Femur (tissue), 1 donor: Measurements from ENCODE around the gene TTC3.
"Not testable (repeated sequence)": the region's sequence is repeated elsewhere in the genome, so short reads cannot be mapped to it uniquely, and the experiment has no call there.

Experiments
- DNase-seq: peaks from one replicate; pipeline ENCODE4 v3.0.0-alpha.2; 2017

The TTC3 gene

DNA sequence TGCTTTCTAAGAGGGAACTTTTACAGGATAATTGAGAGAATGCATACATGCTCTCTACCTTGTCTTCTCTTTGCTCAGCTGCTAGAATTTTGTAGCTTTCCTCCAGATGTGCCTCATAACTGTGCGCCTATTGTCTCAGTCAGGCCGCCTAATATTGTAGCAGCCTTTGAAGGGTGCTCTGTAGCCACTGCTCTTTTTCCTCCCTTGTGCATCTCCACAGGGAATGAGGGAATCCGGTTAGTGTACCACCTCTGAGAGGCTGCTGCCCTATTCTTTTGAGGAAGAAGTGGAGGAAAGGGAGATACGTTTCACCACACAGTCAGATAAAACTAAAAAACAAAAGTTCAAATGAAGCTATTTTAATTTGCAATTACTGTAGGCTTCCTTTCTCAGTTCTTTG lies 22.8 kb downstream of the TTC3 start:
- DNase-seq: no peak

DNA sequence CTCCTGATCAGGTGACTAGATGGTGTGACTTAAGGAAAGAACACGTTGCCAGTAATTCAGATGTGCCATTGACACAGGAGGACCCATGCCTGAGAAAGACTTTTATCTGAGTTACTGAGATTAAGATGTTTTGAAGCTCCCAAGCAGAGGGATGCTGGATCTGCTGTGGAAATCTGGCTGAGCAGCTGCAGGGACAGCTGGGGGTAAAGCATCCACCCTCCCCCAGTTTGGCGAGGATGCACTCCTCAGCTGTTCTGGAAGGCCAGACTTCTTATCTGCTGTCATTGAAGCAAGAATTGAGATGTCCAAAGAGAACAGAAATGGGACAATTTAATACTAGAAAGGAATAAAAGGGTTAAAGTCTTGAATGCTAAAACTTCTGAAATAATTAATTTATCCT lies 25.7 kb downstream of the TTC3 start:
- DNase-seq: peak; percentile 48

DNA sequence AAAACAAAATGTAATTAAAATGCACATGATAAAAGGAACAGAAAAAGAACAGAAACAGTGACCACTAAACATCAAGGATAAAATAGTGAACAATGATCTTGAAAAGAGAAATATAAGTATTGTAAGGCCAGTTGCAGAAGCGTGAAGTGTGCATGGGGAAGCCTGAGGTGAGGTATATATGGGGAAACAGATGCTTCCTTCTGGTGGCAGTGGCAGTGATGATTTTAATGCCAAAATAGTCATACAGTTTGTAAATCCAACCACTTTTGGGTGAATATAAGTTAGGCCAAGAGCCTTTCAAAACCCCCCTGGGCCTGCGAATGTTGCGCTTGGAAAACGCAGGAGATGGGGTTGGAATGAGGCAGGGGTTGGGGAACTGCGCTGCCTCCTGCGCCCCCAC lies 27.3 kb downstream of the TTC3 start:
- no peak for DNase-seq

DNA sequence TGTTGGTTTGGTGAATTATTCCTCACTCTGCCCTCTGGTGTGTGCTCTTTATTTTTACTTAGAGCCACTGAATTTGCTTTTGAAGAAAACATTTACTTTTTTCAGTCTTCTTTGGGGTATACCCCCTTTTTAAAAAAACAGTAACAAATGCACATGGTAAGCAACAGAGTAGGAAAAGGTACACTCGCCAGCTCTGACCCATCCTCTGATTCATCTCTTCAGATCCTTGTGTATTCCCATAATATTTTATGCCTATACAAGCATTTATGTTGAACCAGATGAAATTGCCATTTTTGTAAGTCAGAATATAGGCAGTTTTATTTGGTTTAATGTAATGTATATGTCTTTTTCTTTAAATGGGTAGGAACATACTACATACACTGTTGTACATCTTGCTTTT lies 28.3 kb downstream of the TTC3 start:
- DNase-seq: no peak

DNA sequence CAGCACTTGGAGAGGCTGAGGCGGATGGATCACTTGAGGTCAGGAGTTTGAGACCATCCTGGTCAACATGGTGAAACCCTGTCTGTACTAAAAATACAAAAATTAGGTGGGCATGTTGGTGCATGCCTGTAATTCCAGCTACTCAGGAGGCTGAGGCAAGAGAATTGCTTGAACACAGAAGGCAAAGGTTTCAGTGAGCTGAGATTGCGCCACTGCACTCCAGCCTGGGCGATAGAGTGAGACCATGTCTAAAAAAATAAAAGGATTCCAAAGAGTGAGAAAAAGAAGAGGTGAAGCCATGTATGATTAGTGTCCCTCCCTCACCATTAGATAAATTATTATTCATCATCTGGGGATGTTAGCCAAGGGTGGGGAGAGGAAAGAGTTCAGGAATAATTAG lies 29.7 kb downstream of the TTC3 start:
- not testable (repeated sequence) for DNase-seq

DNA sequence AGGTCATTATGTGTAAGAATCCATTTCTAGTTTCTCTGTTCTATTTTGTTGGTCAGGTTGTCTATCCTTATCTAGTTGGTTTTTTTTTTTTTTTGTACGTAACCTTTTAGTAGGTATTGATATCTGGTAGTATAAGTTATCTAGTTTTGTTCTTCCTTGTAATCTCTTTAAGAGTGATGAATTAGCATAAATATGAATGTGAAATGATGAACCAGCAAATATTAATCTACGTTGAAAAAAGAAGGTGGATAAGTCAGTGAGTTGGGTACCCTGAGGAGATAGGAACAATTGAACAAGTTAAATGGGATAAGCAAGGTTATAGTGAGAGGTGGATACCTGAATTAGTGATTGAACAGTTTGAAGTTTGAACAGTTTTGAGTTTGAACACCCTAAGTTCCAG lies 33.9 kb downstream of the TTC3 start:
- no peak for DNase-seq

DNA sequence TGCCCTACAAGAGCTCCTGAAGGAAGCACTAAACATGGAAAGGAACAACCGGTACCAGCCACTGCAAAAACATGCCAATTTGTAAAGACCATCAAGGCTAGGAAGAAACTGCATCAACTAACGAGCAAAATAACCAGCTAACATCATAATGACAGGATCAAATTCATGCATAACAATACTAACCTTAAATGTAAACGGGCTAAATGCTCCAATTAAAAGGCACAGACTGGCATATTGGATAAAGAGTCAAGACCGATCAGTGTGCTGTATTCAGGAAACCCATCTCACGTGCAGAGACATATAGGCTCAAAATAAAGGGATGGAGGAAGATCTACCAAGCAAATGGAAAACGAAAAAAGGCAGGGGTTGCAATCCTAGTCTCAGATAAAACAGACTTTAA lies 38.0 kb downstream of the TTC3 start:
- DNase-seq: not testable (repeated sequence)

DNA sequence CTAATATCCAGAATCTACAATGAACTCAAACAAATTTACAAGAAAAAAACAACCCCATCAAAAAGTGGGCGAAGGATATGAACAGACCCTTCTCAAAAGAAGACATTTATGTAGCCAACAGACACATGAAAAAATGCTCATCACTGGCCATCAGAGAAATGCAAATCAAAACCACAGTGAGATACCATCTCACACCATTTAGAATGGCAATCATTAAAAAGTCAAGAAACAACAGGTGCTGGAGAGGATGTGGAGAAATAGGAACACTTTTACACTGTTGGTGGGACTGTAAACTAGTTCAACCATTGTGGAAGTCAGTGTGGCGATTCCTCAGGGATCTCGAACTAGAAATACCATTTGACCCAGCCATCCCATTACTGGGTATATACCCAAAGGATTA lies 41.2 kb downstream of the TTC3 start:
- DNase-seq: not testable (repeated sequence)

DNA sequence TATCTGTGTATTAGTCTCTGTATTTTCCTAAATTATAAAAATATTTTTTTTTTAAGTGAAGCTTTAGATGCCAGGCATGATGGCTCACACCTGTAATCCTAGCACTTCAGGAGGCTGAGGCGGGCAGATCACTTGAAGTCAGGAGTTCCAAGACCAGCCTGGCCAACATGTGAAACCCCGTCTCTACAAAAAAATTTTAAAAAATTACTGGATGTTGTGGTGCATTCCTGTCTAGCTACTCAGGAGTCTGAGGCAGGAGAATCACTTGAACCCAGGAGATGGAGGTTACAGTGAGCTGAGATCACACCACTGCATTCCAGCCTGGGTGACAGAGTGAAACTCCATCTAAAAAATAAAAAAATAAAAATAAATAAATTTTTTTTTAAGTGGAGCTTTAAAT lies 43.4 kb downstream of the TTC3 start:
- not testable (repeated sequence) for DNase-seq

DNA sequence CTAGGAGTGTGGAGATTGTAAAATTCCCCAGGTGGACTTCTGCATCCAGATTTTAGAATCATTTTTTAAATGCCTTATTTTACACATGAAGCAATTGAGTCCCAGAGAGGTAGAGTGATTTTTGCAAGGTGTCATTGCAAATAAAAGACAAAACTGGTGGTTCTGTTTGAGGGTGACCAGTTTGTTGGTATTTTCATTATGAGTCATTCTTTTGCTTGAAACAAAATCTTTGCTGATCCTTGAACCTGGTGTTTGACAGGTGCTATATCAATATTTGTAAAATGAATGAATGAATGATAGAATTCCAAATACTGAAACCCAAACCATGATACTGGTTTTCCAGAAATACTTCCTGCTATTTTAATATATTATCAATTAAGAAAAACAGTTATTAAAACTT lies 44.1 kb downstream of the TTC3 start:
- DNase-seq: no peak

DNA sequence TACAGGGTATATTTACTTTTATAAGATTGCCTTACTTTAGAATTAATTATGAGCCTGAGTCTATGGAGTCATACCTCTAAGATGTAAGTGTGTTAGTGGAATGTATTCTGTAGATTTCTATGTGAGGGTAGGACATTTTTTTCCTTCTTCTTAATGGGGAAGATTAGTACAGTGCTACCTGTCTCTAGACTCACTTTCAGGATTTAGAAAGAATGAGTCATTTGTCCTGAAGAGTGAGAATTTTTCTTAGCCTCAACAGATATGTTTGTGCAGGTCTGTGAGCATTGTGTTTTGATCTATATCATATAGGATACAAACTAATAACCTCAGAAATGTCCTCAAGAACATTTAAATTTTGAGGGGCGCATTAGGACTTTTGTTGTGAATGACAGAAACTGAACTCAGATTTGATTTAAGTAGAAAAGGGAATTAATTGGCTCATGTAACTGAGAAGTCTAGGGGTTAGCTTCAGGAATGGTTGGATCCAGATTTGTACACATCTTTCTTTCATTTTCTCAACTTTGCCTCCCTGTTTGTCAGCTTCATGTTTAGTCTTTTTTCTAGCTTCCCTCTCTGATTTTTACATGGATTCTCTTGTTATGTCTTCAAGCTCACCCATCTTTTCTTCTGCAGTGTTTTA lies 45.3 kb downstream of the TTC3 start:
- DNase-seq: no peak

DNA sequence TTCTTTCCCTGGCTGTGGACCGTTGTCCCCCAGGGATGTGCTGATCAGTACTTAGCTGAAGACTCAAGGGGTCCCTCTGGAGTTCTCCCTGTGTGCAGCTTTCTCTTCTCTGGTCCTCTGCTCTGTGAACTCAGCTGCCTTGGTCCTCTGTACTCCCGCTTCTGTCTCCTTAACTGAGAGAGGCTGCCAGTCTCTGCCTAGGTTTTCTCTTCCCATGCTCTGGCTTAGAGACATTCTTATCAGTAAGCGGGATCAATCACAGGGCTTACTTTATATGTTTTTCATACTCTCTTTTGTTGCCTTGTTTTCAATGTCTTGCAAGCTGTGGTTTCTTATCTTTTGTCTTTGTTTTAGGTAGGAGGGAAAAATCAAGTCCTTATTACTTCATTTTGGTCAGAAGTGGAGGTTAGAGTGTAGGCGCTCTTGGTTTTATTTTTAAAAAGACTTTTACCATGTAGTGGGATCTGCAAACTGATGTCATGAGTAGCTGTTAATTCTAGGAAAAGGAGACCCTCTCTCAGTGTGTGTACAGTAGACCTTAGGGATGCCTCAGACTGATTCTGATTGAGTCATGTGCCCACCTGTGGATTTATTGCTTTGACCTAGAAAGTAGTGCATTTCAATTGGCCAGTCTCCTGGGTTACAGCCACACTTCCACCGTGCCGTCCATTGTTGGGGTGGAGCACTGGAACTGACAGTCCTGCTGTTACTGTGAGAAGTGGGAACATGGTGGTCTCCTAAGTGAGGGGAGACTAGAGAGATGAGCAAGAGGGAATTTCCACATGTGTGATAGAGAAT lies 46.6 kb downstream of the TTC3 start:
- DNase-seq: no peak

DNA sequence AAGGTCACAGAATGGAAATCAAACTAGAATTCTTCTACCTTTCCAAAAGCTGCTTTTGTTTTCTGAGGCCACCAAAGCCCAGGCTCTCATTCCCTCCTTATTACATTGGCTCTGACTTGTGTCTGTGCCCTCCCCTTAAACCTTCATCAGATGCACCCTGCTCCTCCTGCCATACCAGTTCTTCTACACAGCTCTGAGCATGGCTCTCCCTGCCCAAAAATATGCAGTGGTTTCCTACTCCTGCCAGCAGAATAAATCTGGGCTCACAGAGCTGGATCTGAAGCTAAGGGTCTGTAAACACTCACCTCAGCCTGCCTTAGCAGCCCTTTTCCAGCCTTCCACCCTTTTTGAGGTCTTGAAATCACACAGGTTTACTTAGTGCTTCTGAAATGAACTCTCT lies 55.0 kb downstream of the TTC3 start:
- no peak for DNase-seq

DNA sequence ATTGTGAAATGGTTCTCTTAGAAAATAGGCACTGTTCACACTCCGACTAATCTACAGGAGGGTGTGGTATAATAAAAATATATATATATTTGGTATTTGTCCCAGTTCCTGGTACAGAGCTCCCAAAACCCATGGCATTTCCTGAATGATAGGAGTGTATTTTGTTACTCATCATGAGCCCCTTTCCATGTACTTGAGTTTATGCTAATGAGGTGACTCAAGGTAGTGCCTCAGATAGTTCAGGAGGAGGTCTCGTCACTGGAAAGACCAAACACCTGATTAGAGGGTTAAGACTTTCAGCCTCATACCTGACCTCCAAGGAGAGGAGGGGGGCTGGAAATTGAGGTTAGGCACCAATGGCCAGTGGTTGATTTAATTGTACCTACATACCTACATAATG lies 57.9 kb downstream of the TTC3 start:
- DNase-seq: no peak

DNA sequence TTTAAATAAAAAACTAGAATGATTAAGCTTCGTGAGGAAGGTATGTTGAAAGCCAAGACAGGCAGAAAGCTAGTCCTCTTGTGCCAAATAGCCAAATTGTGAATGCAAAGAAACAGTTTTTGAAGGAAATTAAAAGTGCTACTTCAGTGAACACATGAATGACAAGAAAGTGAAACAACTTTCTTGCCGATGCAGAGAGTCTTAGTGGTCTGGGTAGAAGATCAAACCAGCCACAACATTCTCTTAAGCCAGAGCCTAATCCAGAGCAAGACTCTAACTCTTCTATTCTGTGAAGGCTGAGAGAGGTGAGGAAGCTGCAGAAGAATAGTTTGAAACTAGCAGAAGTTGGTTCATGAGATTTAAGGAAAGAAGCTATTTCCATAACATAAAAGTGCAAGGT lies 63.2 kb downstream of the TTC3 start:
- DNase-seq: no peak

DNA sequence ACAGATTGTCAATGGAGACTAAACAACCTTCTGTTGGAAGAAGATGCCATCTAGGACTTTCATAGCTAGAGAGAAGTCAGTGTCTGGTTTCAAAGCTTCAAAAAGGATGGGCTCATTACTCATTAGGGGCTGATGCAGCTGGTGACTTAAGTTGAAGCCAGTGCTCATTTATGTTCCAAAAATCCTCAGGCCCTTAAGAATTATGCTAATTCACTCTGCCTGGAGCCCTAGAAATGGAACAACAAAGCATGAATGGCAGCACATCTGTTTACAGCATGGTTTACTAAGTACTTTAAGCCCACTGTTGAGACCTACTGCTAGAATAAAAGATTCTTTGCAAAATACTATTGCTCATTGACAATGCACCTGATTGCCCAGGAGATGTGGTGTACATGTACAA lies 63.7 kb downstream of the TTC3 start:
- no peak for DNase-seq

DNA sequence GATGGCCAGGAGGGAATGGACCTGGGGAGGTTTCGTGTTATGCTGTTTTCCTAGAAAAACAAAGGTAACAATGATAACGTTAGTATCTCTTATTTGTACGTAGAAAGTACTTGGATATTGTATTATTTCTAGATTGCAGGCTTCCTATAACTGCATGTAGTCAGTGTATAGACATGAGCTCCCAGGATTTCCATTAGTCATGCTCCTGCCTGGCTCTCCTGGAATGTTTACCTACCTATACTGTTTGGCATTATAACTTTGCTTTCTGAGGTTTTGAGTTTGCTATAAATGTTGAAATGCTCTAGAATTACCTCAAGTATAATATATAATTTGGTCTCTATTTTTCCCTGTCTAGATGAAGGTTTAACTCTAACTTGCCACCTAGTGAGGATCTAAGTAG lies 66.1 kb downstream of the TTC3 start:
- no peak for DNase-seq

DNA sequence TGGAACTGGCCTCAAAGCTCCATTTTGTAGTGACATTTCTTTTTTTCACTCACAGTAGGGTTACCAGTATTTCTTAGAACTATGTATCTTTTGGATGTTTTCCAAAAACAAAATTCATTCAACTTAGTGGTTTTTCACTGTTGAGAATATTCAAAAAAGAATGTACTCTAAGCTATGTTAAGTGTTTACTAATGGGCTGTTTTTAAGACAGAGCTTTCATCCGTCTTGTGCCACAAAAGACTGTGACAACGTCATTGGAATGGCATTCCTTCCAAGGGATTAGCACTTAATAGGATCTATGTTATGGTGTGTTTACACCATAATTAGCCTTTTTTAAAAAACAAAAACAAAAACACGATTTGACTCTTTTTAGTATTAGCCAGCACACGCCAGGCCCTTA lies 66.8 kb downstream of the TTC3 start:
- DNase-seq: no peak

DNA sequence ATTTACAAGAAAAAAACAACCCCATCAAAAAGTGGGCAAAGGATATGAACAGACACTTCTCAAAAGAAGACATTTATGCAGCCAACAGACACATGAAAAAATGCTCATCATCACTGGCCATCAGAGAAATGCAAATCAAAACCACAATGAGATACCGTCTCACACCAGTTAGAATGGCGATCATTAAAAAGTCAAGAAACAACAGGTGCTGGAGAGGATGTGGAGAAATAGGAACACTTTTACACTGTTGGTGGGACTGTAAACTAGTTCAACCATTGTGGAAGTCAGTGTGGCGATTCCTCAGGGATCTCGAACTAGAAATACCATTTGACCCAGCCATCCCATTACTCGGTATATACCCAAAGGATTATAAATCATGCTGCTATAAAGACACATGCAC lies 70.3 kb downstream of the TTC3 start:
- DNase-seq: not testable (repeated sequence)

DNA sequence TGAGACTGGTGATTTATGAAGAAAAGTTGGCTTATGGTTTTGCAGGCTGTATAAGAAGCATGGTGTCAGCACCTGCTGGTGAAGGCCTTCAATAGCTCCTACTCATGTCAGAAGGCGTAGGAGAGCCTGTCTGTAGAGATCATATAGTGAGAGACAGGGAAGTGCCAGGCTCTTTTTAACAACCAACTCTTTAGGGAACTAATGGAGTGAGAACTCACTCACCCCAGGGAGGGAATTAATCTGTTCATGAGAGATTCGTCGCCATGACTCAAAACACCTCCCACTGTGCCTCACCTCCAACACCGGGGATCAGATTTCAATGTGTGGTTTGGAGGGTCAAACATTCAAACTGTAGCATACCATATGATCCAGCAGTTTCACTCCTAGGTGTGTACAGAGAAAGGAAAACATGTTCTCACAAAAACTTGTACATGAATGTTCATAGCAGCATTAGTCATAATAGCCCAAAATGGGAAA lies 72.6 kb downstream of the TTC3 start:
- DNase-seq: no peak

DNA sequence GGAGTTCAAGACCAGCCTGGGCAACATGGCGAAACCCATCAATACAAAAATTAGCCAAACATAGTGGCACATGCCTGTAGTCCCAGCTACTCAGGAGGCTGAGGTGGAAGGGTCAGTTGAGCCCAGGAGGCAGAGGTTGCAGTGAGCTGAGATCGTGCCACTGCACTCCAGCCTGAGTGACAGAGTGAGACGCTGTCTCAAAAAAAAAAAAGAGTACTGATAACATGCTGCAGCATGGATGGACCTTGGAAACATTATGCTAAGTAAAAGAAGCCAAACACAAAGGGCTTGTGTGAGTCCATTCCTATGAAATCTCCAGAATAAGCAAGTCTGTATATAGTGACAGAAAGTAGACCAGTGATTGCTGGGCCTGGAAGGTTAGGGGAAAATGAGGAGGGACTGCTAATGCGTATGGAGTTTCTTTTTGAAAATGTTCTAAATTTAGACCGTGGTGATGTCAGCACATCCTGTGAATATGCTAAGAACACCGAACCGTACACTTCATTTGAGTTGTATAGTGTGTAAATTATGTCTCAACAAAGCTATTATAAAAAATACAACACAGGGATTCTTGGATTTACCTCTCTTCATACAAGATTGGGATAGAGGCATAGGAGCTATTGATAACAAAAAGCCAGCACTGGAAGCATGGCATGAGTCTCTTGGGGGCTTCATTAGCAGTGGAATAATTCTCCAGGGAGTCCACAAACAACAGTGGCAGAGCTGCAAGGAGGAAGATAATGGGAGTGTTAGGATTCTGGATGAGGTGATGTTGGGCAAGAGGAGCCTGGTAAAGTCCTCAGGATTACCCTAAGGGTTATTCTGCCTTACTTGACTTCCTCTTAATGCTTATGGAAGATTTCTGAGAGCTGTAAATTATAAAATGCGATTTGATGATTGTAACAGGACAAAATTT lies 73.5 kb downstream of the TTC3 start:
- DNase-seq: no peak

DNA sequence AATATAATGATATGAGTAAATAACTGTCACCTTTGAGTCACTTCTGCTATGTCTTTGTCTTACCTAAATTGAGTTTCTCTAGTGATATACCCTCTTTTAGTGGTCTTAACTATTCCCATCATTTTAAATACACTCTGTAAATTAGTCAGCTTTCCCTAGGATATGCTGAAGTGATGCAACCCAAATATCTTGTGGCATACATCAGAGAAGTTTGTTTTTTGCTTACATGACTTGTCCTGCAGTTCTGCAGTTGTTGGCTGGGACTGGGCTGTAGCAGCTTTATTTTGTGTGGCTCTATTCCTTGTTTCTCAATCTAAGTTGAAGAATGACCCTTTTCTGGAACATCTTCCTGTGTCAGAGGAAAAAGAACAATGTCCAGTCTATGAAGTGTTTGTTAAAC lies 76.4 kb downstream of the TTC3 start:
- no peak for DNase-seq

DNA sequence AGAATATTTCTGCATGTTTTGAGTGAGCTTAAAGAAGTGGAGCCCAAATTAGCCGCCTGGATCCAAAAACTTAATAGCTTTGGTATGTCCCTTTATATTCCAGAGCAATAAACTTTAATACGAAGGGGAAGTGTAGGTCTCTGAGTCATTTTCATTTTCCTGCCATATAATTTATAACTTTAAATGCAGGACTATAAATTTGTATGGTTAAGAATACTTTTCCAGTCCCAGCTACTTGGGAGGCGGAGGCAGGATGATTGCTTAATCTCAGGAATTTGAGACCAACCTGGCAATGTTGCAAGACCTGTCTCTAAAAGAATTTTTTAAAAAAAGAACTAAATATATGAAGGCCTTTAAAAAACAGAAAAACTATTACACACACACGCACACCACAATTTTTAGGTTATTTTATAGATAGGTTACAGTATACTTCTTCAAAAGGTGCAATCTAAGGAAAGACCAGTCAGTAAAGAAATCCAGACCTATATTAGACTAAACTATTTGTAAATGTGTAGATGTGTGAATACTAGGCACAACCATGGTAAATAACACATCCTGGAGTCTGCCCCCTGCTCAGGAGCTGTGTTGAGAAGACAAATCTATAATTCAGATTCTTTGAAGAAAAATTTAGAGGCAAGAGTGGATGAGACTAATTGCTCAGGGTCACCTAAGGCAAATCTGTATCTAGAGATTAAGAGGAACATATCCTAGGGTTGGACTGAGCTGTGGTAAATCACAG lies 80.3 kb downstream of the TTC3 start:
- DNase-seq: peak; percentile 32
